Ascending aorta (tissue), 2 donors: ENCODE results near the gene BBS4. TPM values are rescaled to one million over a fixed set of nuclear protein-coding genes. Genes with fewer than 3 reads are reported as not detected.
A peak's percentile ranks its signal among the peaks of the same experiment; 100 is the strongest.
"Not testable (repeated sequence)": the region's sequence is repeated elsewhere in the genome, so short reads cannot be mapped to it uniquely, and the experiment has no call there.

Experiments
- DNase-seq, 2 donors: peaks; one replicate each; pipeline ENCODE4 v3.0.0-alpha.2; 2019; ENCODE audit warnings: low spot score in 2 of 2
- H3K27ac ChIP-seq, 2 donors: fragments of 200-600 bp; sonication (generic); one replicate each; pipeline ENCODE4 v1.5.1; 2016 to 2017; ENCODE audit warnings: mild to moderate bottlenecking in 1 of 2
- H3K27me3 ChIP-seq: fragments of 200-600 bp; sonication (generic); one replicate; pipeline ENCODE4 v1.5.1; 2017
- H3K36me3 ChIP-seq, 2 donors: fragments of 200-600 bp; sonication (generic); one replicate each; pipeline ENCODE4 v1.5.1; 2016
- H3K4me1 ChIP-seq, 2 donors: fragments of 200-600 bp; sonication (generic); one replicate each; pipeline ENCODE4 v1.5.1; 2016 to 2017; ENCODE audit warnings: mild to moderate bottlenecking in 1 of 2
- H3K4me3 ChIP-seq, 2 donors: fragments of 200-600 bp; sonication (generic); one replicate each; pipeline ENCODE4 v1.5.1; 2016 to 2017; ENCODE audit warnings: mild to moderate bottlenecking in 1 of 2
- H3K9me3 ChIP-seq, 2 donors: fragments of 200-600 bp; sonication (generic); one replicate each; pipeline ENCODE4 v1.5.1; 2016
- intact Hi-C: fragments of 100-400 bp; cut with DNase I; formaldehyde crosslinking; loops from one replicate; pipeline ENCODE4 v1.15.1; 2023
- total RNA-seq: library from RNA; depleted of rRNA; stranded (reverse); fragments of >200 nt; gene quantifications from one replicate; pipeline ENCODE4 v1.1.0, GENCODE V29; 2016
- TF ChIP-seq, protein P1 (sequence below), 3 experiments: fragments of 200-600 bp in 2 of 3; fragments of 450-650 bp in 1 of 3; sonication (generic) in 2 of 3; IDR thresholded peaks; one replicate each; pipeline ENCODE4 v1.5.1; 2016 to 2019; ENCODE audit warnings: antibody characterized with exemption in 3 of 3, mild to moderate bottlenecking in 1 of 3, moderate library complexity in 1 of 3

Gene BBS4
- total RNA-seq, 1 donor from 2014 or later: 9.9 TPM

DNA sequence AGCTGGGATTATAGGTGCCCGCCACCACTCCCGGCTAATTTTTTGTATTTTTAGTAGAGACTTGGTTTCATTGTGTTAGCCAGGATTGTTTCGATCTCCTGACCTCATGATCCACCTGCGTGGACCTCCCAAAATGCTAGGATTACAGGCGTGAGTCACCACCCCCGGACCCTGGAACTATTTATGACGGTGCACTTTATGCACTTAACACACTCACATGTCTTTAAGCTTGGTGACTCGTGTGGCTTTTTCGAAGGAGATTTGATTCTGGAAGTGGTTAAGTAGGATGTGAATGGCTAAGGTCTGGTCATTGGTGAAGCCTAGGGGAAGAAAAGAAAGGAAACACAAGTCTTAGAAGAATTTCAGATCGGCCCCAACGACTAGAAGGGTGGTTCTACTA is 20.3 kb downstream of the BBS4 start:
- DNase-seq: no peak
- TF ChIP-seq, protein P1, sequence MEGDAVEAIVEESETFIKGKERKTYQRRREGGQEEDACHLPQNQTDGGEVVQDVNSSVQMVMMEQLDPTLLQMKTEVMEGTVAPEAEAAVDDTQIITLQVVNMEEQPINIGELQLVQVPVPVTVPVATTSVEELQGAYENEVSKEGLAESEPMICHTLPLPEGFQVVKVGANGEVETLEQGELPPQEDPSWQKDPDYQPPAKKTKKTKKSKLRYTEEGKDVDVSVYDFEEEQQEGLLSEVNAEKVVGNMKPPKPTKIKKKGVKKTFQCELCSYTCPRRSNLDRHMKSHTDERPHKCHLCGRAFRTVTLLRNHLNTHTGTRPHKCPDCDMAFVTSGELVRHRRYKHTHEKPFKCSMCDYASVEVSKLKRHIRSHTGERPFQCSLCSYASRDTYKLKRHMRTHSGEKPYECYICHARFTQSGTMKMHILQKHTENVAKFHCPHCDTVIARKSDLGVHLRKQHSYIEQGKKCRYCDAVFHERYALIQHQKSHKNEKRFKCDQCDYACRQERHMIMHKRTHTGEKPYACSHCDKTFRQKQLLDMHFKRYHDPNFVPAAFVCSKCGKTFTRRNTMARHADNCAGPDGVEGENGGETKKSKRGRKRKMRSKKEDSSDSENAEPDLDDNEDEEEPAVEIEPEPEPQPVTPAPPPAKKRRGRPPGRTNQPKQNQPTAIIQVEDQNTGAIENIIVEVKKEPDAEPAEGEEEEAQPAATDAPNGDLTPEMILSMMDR (IDR thresholded peaks at IDR 0.05): no peak
- intact Hi-C loops: no loop called here

DNA sequence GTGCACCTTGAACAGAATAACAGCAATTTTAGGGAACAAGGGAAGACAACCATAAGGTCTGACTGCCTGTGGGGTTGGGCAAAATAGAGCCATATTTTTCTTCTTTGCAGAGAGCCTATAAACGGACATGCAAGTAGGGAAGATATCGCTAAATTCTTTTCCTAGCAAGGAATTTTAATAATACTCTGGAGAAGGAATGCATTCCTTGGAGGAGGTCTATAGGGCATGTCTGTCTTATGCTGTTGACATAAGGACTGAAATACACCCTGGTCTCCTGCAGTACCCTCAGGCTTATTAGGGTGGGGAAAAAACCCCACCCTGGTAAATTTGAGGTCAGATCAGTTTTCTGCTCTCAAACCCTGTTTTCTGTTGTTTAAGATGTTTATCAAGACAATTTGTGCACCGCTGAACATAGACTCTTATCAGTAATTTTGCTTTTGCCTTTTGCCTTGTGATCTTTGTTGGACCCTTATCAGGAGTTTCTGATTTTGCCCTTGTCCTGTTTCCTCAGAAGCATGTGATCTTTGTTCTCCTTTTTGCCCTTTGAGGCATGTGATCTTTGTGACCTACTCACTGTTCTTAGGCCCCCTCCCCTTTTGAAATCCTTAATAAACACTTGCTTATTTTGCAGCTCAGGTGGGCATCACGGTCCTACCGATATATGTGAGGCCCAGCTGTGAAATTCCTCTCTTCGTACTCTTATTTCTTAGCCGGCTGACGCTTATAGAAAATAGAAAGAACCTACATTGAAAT is 22.7 kb downstream of the BBS4 start:
- DNase-seq, H3K4me3 ChIP-seq, H3K4me1 ChIP-seq, H3K27ac ChIP-seq, H3K27me3 ChIP-seq, H3K9me3 ChIP-seq, intact Hi-C loops: not testable (repeated sequence)
- H3K36me3 ChIP-seq: peaks cover under 1 to 21% of the 10 kb centered on the region in 2 donors

More for the DNA sequence above, 20.3 kb downstream of the BBS4 start:
- H3K27me3 ChIP-seq: no peaks in the 10 kb centered on the region
- H3K9me3 ChIP-seq: no peaks in the 10 kb centered on the region
- no peaks in the 10 kb centered on the region for H3K36me3 ChIP-seq
- no peaks in the 10 kb centered on the region for H3K4me1 ChIP-seq
- H3K4me3 ChIP-seq: no peak overlapping the region
- no peak overlapping the region for H3K27ac ChIP-seq

DNA sequence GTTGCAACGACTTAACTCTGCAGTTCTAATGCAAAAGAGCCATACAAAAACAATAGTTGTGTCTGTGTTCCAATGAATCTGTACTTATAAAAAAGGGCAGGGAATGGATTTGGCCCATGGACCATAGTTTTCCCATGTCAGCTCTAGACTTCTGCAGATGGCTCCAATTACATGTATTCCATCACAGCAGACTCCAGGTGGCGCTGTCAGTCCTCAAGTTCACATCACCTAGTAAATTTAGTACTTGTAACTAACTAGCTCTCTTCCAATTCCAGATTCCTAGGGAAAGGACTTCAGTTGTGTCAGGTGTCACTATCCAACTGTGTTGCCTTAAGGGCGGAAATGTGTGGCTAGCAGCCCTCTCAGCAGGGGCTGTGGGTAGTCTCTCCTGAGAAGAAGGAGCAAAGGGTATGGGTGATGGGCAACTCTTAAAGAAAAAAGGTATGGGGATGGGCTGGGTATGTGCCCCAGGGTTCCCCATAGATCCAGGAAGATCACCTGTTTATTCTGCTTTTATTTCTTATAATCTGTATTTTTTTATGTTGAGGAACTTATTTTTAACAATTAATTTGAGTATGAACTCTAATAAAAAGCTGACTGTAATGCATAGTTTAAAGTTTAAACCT is 36.2 kb downstream of the BBS4 start:
- Histone ChIP-seq H3K4me1 (no peaks in the 10 kb centered on the region), H3K36me3 (peaks cover 5 to 18% of the 10 kb centered on the region in 2 donors), H3K4me3 (no peak overlapping the region), H3K27me3 (no peaks in the 10 kb centered on the region), H3K9me3 (no peaks in the 10 kb centered on the region), H3K27ac (no peak overlapping the region)
- TF ChIP-seq, protein P1 (IDR thresholded peaks at IDR 0.05): peak; percentile 30 to 65 (median 45)
- DNase-seq: peak in 1 of 2 donors; percentile 71
- intact Hi-C loops: loop anchor here (5.0 kb wide), 1 partner anchor 550 kb away; no protein-coding TSS in a partner anchor

DNA sequence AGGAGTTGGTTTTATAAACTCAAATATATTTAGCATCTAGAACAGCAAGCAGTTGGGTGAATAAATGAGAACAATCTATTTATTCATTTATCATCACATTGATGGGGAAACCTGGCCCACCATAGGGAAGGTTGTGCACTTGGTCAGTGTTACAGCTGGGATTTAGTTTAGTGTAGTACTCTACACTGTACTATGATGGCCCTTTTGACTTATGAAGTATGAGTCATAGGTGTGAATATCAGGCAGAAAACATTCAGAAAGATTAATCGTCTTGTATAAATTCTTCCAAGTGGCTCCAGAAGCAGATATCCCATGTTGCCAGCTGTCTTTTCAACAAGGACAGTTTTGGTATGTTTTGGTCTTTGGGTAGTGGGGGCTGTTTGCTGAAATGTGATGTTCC is 38.0 kb downstream of the BBS4 start:
- TF ChIP-seq, protein P1 (IDR thresholded peaks at IDR 0.05): no peak
- H3K27me3 ChIP-seq: no peaks in the 10 kb centered on the region
- peaks cover 2 to 22% of the 10 kb centered on the region in 2 donors for H3K36me3 ChIP-seq
- DNase-seq: no peak
- H3K4me1 ChIP-seq: no peaks in the 10 kb centered on the region
- no peak overlapping the region for H3K4me3 ChIP-seq
- H3K27ac ChIP-seq: no peak overlapping the region
- intact Hi-C loops: loop anchor here (5.0 kb wide), 1 partner anchor 548 kb away; no protein-coding TSS in a partner anchor
- H3K9me3 ChIP-seq: no peaks in the 10 kb centered on the region

DNA sequence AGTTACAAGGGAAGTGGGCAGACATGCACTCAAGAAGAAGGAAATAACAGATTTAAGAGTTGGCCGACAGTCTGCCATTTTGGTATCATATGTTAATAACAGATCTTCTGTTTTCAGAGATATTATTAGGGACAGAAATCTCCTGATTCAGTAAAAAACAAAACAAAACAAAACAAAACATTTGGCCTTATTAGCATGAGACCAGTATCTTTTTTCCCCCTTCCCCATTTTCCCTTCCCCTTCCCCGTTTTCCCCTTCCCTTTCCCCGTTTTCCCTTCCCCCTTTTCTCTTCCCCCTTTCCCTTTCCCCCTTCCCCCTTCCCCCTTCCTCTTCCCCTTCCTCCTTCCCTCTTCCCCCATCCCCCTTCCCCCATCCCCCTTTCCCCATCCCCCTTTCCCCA is 39.4 kb downstream of the BBS4 start:
- Histone ChIP-seq H3K9me3 (no peaks in the 10 kb centered on the region), H3K27ac (no peak overlapping the region), H3K4me3 (no peak overlapping the region), H3K27me3 (no peaks in the 10 kb centered on the region), H3K4me1 (no peaks in the 10 kb centered on the region), H3K36me3 (peaks cover 2 to 22% of the 10 kb centered on the region in 2 donors)
- TF ChIP-seq, protein P1 (IDR thresholded peaks at IDR 0.05): no peak
- no peak for DNase-seq
- intact Hi-C loops: no loop called here

DNA sequence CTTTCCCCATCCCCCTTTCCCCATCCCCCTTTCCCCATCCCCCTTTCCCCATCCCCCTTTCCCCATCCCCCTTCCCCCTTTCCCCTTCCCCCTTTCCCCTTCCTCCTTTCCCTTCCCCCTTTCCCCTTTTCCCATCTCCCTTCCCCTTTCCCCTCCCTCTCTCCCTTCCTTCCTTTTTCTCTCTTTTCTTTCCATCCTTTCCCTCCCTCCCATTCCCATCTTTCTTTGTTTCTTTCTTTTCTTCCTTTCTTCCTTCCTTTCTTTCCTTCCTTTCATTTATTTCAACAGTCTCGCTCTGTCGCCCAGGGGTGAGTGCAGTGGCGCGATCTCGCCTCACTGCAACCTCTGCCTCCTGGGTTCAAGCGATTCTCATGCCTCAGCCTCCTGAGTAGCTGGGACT is 39.8 kb downstream of the BBS4 start:
- DNase-seq, intact Hi-C loops, H3K4me1 ChIP-seq, H3K4me3 ChIP-seq, H3K27ac ChIP-seq, H3K9me3 ChIP-seq, H3K27me3 ChIP-seq: not testable (repeated sequence)
- H3K36me3 ChIP-seq: peaks cover 2 to 22% of the 10 kb centered on the region in 2 donors
